ENCODE results near the gene GRAMD4. TPM values are rescaled to one million over a fixed set of nuclear protein-coding genes. Genes with fewer than 3 reads are reported as not detected.

GRAMD4 gene
- total RNA-seq, 1 experiment from 2014 or later, result 25.3 TPM

DNA sequence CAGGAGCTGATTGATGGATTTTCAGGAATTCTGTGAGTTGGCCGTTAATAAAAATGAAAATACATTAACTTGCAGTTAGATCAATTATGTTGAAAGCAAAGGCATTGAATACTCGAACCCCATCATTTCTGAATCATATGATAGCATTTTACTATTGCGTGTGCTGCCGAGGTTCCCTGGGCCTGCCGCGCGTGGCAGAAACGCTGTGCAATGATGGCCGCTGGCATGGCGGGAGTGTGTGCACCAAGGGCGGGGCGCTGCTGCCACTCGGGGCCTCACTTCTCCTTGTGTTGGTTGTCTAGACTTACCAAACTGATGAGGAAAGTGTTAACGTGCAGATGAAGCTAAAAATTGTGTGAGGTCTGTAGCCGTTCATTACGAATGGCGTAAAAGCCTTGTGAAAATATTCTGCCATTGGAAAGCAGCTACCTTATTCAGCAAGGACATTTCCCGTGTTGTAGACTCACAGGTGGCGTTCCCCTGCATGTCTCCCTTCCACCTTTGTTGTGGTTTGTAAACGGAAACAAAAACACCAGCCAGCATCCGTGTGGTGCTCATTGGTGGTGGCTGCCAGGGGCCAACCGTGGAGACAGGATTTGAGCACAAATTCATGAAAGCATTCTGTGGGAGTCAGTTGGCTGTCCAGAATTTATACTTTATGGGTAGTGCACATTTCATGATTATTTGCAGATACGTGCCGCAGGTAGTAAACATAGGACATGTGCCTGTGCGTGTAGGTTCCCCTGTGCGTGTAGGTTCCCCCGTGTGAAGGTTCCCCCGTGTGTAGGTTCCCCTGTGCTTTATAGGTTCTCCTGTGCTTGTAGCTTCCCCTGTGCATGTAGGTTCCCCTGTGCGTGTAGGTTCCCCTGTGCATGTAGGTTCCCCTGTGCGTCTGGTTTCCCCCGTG, 5.9 kb upstream of the GRAMD4 start:
- Histone ChIP-seq H2AFZ (ENCODE audit: low read length) (no peak overlapping the region), H3K9me3 (ENCODE audit: low read length) (no peaks in the 10 kb centered on the region), H3K36me3 (ENCODE audit: low read depth, low read length) (no peaks in the 10 kb centered on the region), H3K4me2 (ENCODE audit: low read length) (no peak overlapping the region), H3K4me1 (ENCODE audit: insufficient read depth, low read length) (peaks cover 9% of the 10 kb centered on the region; the same call in 1 of the 2 replicates), H3K27ac (ENCODE audit: low read length) (no peak overlapping the region), H3K4me3 (ENCODE audit: low read length) (no peak overlapping the region), H3K27me3 (ENCODE audit: low read length) (no peaks in the 10 kb centered on the region), H4K20me1 (ENCODE audit: low read length) (no peaks in the 10 kb centered on the region), H3K9me2 (replicated peaks; ENCODE audit: low read length) (no peaks in the 10 kb centered on the region), H3K79me2 (ENCODE audit: low read length) (no peaks in the 10 kb centered on the region), H3F3A (ENCODE audit: low read length, unreplicated experiment) (no peaks in the 10 kb centered on the region), H3K9ac (ENCODE audit: low read length) (no peak overlapping the region)
- intact Hi-C loops (cut with micrococcal nuclease), result no loop called here
- ATAC-seq, result no peak
- ChIA-PET CTCF (no interaction called here), POLR2A (ENCODE audit: unreplicated experiment) (no interaction called here)
- no peak for DNase-seq
- BruUV-seq (replicated peaks), result no TSS peak
- TF ChIP-seq EZH2phosphoT487 (IDR thresholded peaks at IDR 0.05; ENCODE audit: borderline replicate concordance, low read length), result no peak
- no peak for TF ChIP-seq EZH2 (IDR thresholded peaks at IDR 0.05; ENCODE audit: low read length, unreplicated experiment)
- TF ChIP-seq, protein P1, sequence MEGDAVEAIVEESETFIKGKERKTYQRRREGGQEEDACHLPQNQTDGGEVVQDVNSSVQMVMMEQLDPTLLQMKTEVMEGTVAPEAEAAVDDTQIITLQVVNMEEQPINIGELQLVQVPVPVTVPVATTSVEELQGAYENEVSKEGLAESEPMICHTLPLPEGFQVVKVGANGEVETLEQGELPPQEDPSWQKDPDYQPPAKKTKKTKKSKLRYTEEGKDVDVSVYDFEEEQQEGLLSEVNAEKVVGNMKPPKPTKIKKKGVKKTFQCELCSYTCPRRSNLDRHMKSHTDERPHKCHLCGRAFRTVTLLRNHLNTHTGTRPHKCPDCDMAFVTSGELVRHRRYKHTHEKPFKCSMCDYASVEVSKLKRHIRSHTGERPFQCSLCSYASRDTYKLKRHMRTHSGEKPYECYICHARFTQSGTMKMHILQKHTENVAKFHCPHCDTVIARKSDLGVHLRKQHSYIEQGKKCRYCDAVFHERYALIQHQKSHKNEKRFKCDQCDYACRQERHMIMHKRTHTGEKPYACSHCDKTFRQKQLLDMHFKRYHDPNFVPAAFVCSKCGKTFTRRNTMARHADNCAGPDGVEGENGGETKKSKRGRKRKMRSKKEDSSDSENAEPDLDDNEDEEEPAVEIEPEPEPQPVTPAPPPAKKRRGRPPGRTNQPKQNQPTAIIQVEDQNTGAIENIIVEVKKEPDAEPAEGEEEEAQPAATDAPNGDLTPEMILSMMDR (conservative IDR thresholded peaks at IDR 0.05; ENCODE audit: low read depth, low read length), result no peak

DNA sequence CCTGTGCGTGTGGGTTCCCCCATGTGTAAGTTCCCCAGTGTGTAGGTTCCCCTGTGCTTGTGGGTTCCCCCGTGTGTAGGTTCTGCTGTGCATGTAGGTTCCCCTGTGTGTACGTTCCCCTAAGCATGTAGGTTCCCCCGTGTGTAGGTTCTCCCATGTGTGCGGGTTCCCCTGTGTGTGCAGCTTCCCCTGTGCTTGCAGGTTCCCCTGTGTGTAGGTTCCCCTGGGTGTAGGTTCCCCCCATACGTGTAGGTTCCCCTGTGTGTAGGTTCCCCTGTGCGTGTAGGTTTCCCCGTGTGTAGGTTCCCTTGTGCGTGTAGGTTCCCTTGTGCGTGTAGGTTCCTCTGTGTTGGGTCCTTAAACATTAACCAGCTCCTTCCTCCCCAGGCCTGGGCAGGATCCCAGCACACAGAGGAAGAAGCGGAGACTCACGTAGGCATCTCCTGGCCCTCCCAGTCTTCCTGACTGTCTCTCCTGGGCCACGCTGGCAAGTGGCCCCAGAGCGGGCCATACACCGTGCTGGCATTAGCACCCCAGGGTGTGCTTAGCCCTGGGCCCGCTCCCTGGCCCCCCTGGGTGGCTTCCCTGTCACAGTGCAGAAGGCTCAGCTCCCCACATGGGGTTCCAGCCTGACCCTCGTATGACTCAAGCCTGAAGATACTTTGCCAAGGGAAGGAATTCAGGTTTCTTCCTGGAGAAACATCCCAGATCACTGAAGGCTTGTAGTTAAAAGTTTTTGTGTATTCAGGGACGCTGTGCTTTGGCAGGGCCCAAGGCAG, 2.8 kb upstream of the GRAMD4 start:
- Histone ChIP-seq H3K9ac (ENCODE audit: low read length) (no peak overlapping the region), H3K4me3 (ENCODE audit: low read length) (no peak overlapping the region), H3K9me3 (ENCODE audit: low read length) (no peaks in the 10 kb centered on the region), H3K27ac (ENCODE audit: low read length) (no peak overlapping the region), H3K4me1 (ENCODE audit: insufficient read depth, low read length) (no peaks in the 10 kb centered on the region), H3K79me2 (ENCODE audit: low read length) (no peaks in the 10 kb centered on the region), H3K27me3 (ENCODE audit: low read length) (no peaks in the 10 kb centered on the region), H3K36me3 (ENCODE audit: low read depth, low read length) (no peaks in the 10 kb centered on the region), H2AFZ (ENCODE audit: low read length) (no peak overlapping the region), H3K9me2 (replicated peaks; ENCODE audit: low read length) (no peaks in the 10 kb centered on the region), H4K20me1 (ENCODE audit: low read length) (no peaks in the 10 kb centered on the region), H3K4me2 (ENCODE audit: low read length) (no peak overlapping the region), H3F3A (ENCODE audit: low read length, unreplicated experiment) (no peaks in the 10 kb centered on the region)
- no TSS peak for BruUV-seq (replicated peaks)
- DNase-seq (no peak), ATAC-seq (no peak)
- POLR2A ChIA-PET (ENCODE audit: unreplicated experiment), result no interaction called here
- intact Hi-C loops (cut with micrococcal nuclease), result no loop called here
- no peak for TF ChIP-seq EZH2 (IDR thresholded peaks at IDR 0.05; ENCODE audit: low read length, unreplicated experiment)
- TF ChIP-seq, protein P1 (conservative IDR thresholded peaks at IDR 0.05; ENCODE audit: low read depth, low read length), result no peak
- TF ChIP-seq EZH2phosphoT487 (IDR thresholded peaks at IDR 0.05; ENCODE audit: borderline replicate concordance, low read length), result no peak
- CTCF ChIA-PET, result no interaction called here
